ENCODE data around the gene PICK1. TPM values are rescaled to one million over a fixed set of nuclear protein-coding genes. Genes with fewer than 3 reads are reported as not detected.

Gene PICK1
- total and polyA plus RNA-seq, 2 of the 8 experiments (the other 6 are each of a cell fraction or from before 2014, with no cell fraction given) = 20.4 to 22.9 TPM

DNA sequence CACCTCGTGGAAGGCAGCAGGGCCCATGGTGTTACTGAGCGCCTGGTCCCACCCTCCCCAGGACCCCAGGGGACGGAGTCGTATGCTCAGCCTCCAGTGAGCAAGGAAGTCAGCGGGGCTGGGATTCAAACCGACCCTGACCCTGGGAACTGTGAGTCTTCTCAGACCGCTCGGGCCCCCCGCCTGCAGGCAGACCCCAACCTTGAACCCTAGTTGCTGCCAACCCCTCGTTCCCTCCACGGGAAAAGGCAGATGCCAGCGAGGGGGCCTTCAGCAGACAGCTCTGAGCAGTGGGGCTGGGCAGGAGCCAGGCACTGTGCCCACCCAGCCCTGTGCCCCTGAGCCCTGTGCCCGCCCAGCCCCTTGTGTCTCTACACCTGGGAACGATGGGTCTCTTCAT, 20.4 kb downstream of the PICK1 start:
- no peaks in the 10 kb centered on the region for H3K79me2 ChIP-seq (ENCODE audit: control insufficient read depth in 1 of 2, insufficient read depth in 2 of 2, low read length in 2 of 2)
- no peak overlapping the region for H3K14ac ChIP-seq (ENCODE audit: insufficient read length)
- H3K36me3 ChIP-seq (ENCODE audit: control insufficient read depth in 2 of 4, insufficient read depth in 4 of 4, low read length in 3 of 4) = peaks cover 2 to 10% (median 3%) of the 10 kb centered on the region in 4 experiments; a peak in 5 of 8 replicates
- H3K56ac ChIP-seq (replicated peaks; ENCODE audit: insufficient read length, low read depth, low read length) = no peak overlapping the region
- CTCF ChIA-PET (ENCODE audit: partially characterized antibody) = interaction anchor here (1.3 to 2.2 kb wide), 2 partner anchors 12 to 20 kb away, joined by 4 to 7 read pairs; no protein-coding TSS in a partner anchor
- no peak overlapping the region for H2BK20ac ChIP-seq (ENCODE audit: low read length)
- no peak overlapping the region for H2BK15ac ChIP-seq (ENCODE audit: low read length)
- DNase-seq (ENCODE audit: low read depth in 1 of 2, low spot score in 2 of 2) = no peak
- H2AFZ ChIP-seq (ENCODE audit: low read length) = no peak overlapping the region
- no peak overlapping the region for H3K18ac ChIP-seq (ENCODE audit: extremely low read depth, low read length)
- H4K8ac ChIP-seq (ENCODE audit: extremely low read depth, insufficient read depth, low read length) = no peak overlapping the region
- H3K23me2 ChIP-seq (ENCODE audit: low read depth, low read length) = peaks cover 3% of the 10 kb centered on the region
- POLR2A ChIA-PET (ENCODE audit: partially characterized antibody) = interaction anchor here (0.6 to 1.5 kb wide), 3 partner anchors 12 to 324 kb away, joined by 3 read pairs; no protein-coding TSS in a partner anchor
- no peak overlapping the region for H2BK120ac ChIP-seq (replicated peaks; ENCODE audit: low read depth, low read length)
- H3K9ac ChIP-seq (replicated peaks in 1 of 4; ENCODE audit: extremely low read depth in 1 of 4, low read depth in 3 of 4, low read length in 3 of 4) = no peak overlapping the region
- H4K20me1 ChIP-seq (replicated peaks in 1 of 2; ENCODE audit: control insufficient read depth in 1 of 2, insufficient read depth in 2 of 2, low read length in 2 of 2) = peaks cover 0 to 5% of the 10 kb centered on the region in 2 experiments
- FAIRE-seq = no peak
- H4K91ac ChIP-seq (replicated peaks; ENCODE audit: insufficient read length, low read length) = no peak overlapping the region
- TF ChIP-seq SP1 (IDR thresholded peaks at IDR 0.05; ENCODE audit: low read depth, low read length) (no peak), POLR2A (IDR thresholded peaks at IDR 0.05; ENCODE audit: control extremely low read depth in 1 of 2, low read depth in 2 of 2, low read length in 2 of 2) (no peak), EZH2 (IDR thresholded peaks at IDR 0.05; ENCODE audit: low read depth, low read length, severe bottlenecking) (no peak), SRF (IDR thresholded peaks at IDR 0.05; ENCODE audit: low read depth, low read length) (no peak), CHD2 (IDR thresholded peaks at IDR 0.05; ENCODE audit: low read length) (no peak), MAFK (IDR thresholded peaks at IDR 0.05; ENCODE audit: low read depth, low read length) (no peak), JUND (IDR thresholded peaks at IDR 0.05; ENCODE audit: low read length) (no peak), CHD1 (IDR thresholded peaks at IDR 0.05; ENCODE audit: low read depth, low read length) (no peak), PHF8 (conservative IDR thresholded peaks at IDR 0.05; ENCODE audit: low read depth, low read length) (no peak), ZNF274 (IDR thresholded peaks at IDR 0.05; ENCODE audit: borderline replicate concordance, extremely low read depth, low read length) (no peak), GABPA (IDR thresholded peaks at IDR 0.05; ENCODE audit: borderline replicate concordance, insufficient read depth, low read length) (no peak), KDM1A (IDR thresholded peaks at IDR 0.05; ENCODE audit: borderline replicate concordance, low read length) (no peak)
- TF ChIP-seq, protein P1, sequence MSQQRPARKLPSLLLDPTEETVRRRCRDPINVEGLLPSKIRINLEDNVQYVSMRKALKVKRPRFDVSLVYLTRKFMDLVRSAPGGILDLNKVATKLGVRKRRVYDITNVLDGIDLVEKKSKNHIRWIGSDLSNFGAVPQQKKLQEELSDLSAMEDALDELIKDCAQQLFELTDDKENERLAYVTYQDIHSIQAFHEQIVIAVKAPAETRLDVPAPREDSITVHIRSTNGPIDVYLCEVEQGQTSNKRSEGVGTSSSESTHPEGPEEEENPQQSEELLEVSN (IDR thresholded peaks at IDR 0.05) = no peak
- TF ChIP-seq, protein P2, sequence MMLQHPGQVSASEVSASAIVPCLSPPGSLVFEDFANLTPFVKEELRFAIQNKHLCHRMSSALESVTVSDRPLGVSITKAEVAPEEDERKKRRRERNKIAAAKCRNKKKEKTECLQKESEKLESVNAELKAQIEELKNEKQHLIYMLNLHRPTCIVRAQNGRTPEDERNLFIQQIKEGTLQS (IDR thresholded peaks at IDR 0.05; ENCODE audit: insufficient read depth, low read depth, low read length) = no peak
- H3K27me3 ChIP-seq (replicated peaks in 1 of 4; ENCODE audit: control insufficient read depth in 3 of 4, extremely low read depth in 1 of 4, insufficient read depth in 3 of 4, low read length in 3 of 4) = peaks cover 7 to 30% (median 29%) of the 10 kb centered on the region in 4 experiments
- H4K5ac ChIP-seq (ENCODE audit: insufficient read length, low read depth, low read length) = no peak overlapping the region
- no peaks in the 10 kb centered on the region for H3K79me1 ChIP-seq (ENCODE audit: low read depth, low read length)
- no peak overlapping the region for H2AK5ac ChIP-seq (ENCODE audit: low read depth, low read length)
- no peaks in the 10 kb centered on the region for H3K9me3 ChIP-seq (ENCODE audit: insufficient read depth in 2 of 2, low read depth in 1 of 2, low read length in 1 of 2)
- 93% methylated on average over 14 of the region's 14 CpGs; no CpG with 5 or more reads in 1 of the 2 experiments for WGBS, 2 experiments (ENCODE audit: extremely low coverage in 1 of 2, insufficient coverage in 1 of 2, insufficient read length in 1 of 2, insufficient replicate concordance in 2 of 2, low coverage in 1 of 2, low lambda C conversion rate in 2 of 2, missing lambda C conversion rate in 1 of 2)
- no peak overlapping the region for H3K4me2 ChIP-seq (ENCODE audit: insufficient read depth in 1 of 2, low read depth in 2 of 2, low read length in 2 of 2)
- H2BK5ac ChIP-seq (ENCODE audit: low read depth, low read length) = no peak overlapping the region
- peaks cover 0 to 13% (median 11%) of the 10 kb centered on the region in 4 experiments; a peak in 5 of 7 replicates for H3K4me1 ChIP-seq (replicated peaks in 1 of 4; ENCODE audit: control insufficient read depth in 3 of 4, insufficient read depth in 4 of 4, low read length in 3 of 4)
- H3K27ac ChIP-seq (ENCODE audit: low read depth, low read length) = no peak overlapping the region
- no peak overlapping the region for H3K4me3 ChIP-seq (ENCODE audit: extremely low read depth in 1 of 4, insufficient read depth in 2 of 4, low read depth in 3 of 4, low read length in 4 of 4)
- H2BK12ac ChIP-seq (ENCODE audit: low read depth, low read length) = no peak overlapping the region
- H3K4ac ChIP-seq (replicated peaks; ENCODE audit: insufficient read length, low read depth, low read length) = no peak overlapping the region
- H3K23ac ChIP-seq (ENCODE audit: insufficient read length) = no peak overlapping the region
